ENCODE data around the gene THOC5.

DNA sequence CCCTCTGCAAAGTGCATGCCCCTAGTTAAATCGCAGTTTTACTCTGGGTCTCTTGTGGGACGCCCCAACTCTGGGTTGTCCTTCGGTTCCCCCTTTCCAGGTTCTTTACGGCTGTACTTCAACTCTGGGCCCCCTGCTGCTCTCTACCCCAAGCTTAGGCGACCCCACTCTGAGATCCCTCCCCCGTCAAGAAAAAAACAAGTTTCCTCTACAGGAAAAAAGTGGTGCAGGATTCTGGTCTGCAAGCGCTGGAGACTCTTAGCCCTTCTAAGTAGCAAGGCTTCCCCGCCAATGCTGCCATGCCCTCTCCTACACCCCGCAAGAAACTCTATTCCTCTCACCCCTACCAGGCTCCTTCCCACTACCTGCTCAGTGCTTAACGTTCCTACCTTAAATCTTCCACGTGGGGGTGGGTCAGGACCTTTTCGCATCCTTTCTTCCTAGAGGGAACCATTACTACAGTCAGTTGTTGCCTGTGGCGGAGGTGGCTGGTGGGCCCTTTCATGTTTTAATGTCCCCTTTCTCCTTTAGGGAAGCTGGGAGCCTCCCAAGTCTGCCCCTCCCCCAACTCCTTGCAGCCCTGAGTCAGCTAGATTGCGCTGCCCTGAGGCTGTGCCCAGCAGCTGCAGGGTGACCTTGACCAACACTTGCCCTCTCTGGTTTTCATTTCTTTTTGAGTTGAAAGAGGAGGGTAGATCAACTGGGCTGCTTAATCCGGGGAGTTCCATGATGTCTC, 72.1 kb downstream of the THOC5 start:
- TF ChIP-seq POLR2AphosphoS5 (IDR thresholded peaks at IDR 0.05; ENCODE audit: low read depth, low read length): no peak
- TF ChIP-seq, protein P1, sequence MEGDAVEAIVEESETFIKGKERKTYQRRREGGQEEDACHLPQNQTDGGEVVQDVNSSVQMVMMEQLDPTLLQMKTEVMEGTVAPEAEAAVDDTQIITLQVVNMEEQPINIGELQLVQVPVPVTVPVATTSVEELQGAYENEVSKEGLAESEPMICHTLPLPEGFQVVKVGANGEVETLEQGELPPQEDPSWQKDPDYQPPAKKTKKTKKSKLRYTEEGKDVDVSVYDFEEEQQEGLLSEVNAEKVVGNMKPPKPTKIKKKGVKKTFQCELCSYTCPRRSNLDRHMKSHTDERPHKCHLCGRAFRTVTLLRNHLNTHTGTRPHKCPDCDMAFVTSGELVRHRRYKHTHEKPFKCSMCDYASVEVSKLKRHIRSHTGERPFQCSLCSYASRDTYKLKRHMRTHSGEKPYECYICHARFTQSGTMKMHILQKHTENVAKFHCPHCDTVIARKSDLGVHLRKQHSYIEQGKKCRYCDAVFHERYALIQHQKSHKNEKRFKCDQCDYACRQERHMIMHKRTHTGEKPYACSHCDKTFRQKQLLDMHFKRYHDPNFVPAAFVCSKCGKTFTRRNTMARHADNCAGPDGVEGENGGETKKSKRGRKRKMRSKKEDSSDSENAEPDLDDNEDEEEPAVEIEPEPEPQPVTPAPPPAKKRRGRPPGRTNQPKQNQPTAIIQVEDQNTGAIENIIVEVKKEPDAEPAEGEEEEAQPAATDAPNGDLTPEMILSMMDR (IDR thresholded peaks at IDR 0.05): no peak

All from Panc1 (cell line).